Osteoblast (primary cell): ENCODE results near the gene FNDC5. TPM values are rescaled to one million over a fixed set of nuclear protein-coding genes. Genes with fewer than 3 reads are reported as not detected.

ENCODE experiments used
- DNase-seq: peaks from one replicate; pipeline ENCODE4 v3.0.0; 2011; ENCODE audit warnings: low spot score, mixed read lengths; ENCODE audit not compliant: insufficient read length; ENCODE audit errors: missing footprints
- H2AFZ ChIP-seq: 2 replicates; pipeline ENCODE4 v1.6.0; 2011; ENCODE audit warnings: mild to moderate bottlenecking, low read length
- H3K27ac ChIP-seq: 2 replicates; pipeline ENCODE4 v1.5.1; 2011; ENCODE audit warnings: mild to moderate bottlenecking, low read depth, low read length, moderate library complexity
- H3K27me3 ChIP-seq: 2 replicates; pipeline ENCODE4 v1.6.0; 2012; ENCODE audit warnings: mild to moderate bottlenecking, control low read depth, inconsistent platforms, low read length, moderate library complexity; ENCODE audit not compliant: insufficient read depth
- H3K36me3 ChIP-seq: 2 replicates; pipeline ENCODE4 v1.5.1; 2011; ENCODE audit warnings: mild to moderate bottlenecking, low read length, control low read depth, moderate library complexity; ENCODE audit not compliant: insufficient read depth
- H3K4me1 ChIP-seq: 2 replicates; pipeline ENCODE4 v1.5.1; 2011; ENCODE audit warnings: mild to moderate bottlenecking, low read length, control low read depth, moderate library complexity; ENCODE audit not compliant: insufficient read depth
- H3K4me2 ChIP-seq: 2 replicates; pipeline ENCODE4 v1.6.0; 2011; ENCODE audit warnings: mild to moderate bottlenecking, low read length; ENCODE audit not compliant: insufficient read depth
- H3K4me3 ChIP-seq: fragments of 200-600 bp; sonication (generic); 3 replicates; pipeline ENCODE4 v1.5.1; 2012; ENCODE audit warnings: mild to moderate bottlenecking, low read length, inconsistent platforms; ENCODE audit not compliant: insufficient read depth
- H3K79me2 ChIP-seq: 2 replicates; pipeline ENCODE4 v1.6.0; 2012; ENCODE audit warnings: mild to moderate bottlenecking, low read length, control low read depth, inconsistent platforms; ENCODE audit not compliant: insufficient read depth
- H3K9me3 ChIP-seq: 2 replicates; pipeline ENCODE4 v1.5.1; 2011; ENCODE audit warnings: low read depth, low read length, control low read depth
- H4K20me1 ChIP-seq: 2 replicates; pipeline ENCODE4 v1.6.0; 2012; ENCODE audit warnings: mild to moderate bottlenecking, low read length, control low read depth; ENCODE audit not compliant: insufficient read depth
- CTCF ChIP-seq: IDR thresholded peaks from 2 replicates; pipeline ENCODE4 v1.5.1; 2011; ENCODE audit warnings: mild to moderate bottlenecking, low read depth, low read length, moderate library complexity; ENCODE audit errors: extremely low read depth
- total RNA-seq: library from RNA; depleted of rRNA; stranded (reverse); fragments of >200 nt; gene quantifications from 2 replicates; pipeline ENCODE4 v1.2.3, GENCODE V29; 2012

The FNDC5 gene
- total RNA-seq, 1 donor = 0.36 TPM

- peak; percentile 74 for DNase-seq
- H3K4me3 ChIP-seq = no peak overlapping the region
- no peaks in the 10 kb centered on the region for H3K9me3 ChIP-seq
- TF ChIP-seq CTCF = no peak
- H3K36me3 ChIP-seq = no peaks in the 10 kb centered on the region
- H3K4me2 ChIP-seq = no peak overlapping the region
- no peaks in the 10 kb centered on the region for H3K4me1 ChIP-seq
- peaks cover 5% of the 10 kb centered on the region for H3K27me3 ChIP-seq
- no peaks in the 10 kb centered on the region for H3K79me2 ChIP-seq
- no peaks in the 10 kb centered on the region for H4K20me1 ChIP-seq
- H3K27ac ChIP-seq = no peak overlapping the region
- no peak overlapping the region for H2AFZ ChIP-seq
These were observed 6.7 kb upstream of the FNDC5 start for GRCh38 chr1:32877211-32878110.

DNA sequence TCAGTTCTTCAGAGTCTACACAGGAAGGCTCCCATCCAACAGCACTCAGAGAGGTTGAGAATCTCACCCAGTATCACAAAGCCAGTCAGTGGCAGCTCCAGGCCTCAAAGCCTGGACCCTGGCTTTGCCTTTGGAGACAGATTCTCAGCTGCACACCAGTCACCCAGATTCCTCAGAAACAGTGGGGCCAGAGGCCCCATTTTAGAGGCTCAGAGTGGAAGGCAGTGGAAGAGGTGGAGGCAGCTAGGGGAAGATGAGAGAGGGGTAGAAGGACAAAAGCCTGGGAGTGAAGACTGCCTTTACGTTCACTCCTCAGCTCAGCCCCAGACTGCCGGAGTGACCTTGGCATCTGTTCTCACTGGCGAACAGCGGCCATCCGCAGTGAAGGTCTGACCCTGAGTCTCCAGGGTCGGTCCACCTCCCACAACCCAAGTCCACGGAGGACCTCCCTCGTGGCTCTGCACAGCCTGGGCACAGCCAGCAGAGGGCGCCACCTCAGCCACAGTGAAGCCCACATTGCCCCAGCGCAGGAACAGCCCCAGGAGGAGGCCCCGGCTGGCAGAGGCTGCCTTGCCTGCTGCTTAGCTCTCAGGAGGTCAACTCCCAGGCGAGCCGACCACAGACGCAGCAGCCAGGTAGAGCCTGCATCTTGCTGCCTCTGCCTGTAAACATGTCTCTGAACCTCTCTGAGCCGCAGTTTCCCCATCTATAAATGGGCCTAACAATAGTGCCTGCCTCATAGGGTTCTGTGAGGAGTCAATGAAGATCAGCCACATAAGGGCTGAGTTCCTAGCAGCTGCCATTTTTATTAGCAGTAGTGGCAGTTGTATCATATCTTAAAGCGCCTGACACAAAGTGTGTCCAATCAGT is 5.9 kb upstream of the FNDC5 start:
- Histone ChIP-seq H2AFZ (no peak overlapping the region), H3K9me3 (no peaks in the 10 kb centered on the region), H3K36me3 (no peaks in the 10 kb centered on the region), H3K27me3 (peaks cover 11% of the 10 kb centered on the region), H4K20me1 (no peaks in the 10 kb centered on the region), H3K4me2 (no peak overlapping the region), H3K4me3 (no peak overlapping the region), H3K79me2 (no peaks in the 10 kb centered on the region), H3K27ac (no peak overlapping the region), H3K4me1 (no peaks in the 10 kb centered on the region)
- TF ChIP-seq CTCF = peak; percentile 85
- peak; percentile 97 for DNase-seq

DNA sequence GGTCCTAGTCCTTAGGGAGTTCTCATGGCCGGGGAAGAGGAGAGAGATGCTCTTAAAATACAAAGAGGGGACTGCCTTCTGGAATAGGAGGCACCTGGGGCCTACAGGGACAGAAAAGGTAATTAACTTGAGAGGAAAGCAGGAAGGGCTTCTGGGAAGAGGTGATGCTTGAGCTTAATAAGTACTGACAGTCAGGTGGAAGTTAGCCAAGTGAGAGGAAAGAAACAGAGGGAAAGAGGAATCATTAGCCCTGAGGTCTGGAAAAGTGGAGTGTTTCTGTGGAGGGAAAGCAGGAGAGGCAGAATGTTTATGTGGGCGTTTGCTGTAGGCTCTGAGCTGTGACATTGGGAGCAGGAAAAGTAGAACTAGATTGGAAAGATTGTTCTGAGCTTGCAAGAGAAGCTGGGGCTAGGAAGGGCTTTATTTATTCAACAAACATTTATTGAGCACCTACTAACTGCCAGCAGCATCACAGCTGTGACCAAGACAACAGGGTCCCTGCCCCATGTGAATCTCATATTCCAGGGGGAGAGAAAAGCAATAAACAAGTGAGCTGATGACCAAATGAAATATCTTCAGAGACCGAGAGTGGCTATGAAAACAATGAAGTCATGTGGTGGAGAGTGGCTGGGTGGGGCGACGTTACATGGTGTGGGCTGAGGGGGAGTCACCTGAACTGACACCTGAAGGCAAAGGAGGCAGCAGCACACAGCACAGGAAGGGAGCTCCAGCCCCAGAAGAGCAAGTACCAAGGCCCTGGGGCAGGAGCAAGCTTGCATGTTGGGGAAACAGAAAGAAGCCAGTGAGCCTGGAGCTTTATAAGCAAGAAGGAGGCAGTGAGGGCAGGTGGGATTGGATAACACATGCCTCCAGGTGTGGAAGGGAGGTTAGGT is 4.4 kb upstream of the FNDC5 start:
- TF ChIP-seq CTCF = no peak
- Histone ChIP-seq H3K4me3 (no peak overlapping the region), H3K4me1 (peaks cover 6% of the 10 kb centered on the region), H3K27ac (no peak overlapping the region), H3K4me2 (no peak overlapping the region), H2AFZ (no peak overlapping the region), H3K36me3 (no peaks in the 10 kb centered on the region), H3K9me3 (no peaks in the 10 kb centered on the region), H3K27me3 (peaks cover 21% of the 10 kb centered on the region), H3K79me2 (no peaks in the 10 kb centered on the region), H4K20me1 (no peaks in the 10 kb centered on the region)
- DNase-seq = peak; percentile 80
